Measurements from ENCODE around the gene C5orf22.
"Not testable (repeated sequence)": the region's sequence is repeated elsewhere in the genome, so short reads cannot be mapped to it uniquely, and the experiment has no call there.

C5orf22 gene

DNA sequence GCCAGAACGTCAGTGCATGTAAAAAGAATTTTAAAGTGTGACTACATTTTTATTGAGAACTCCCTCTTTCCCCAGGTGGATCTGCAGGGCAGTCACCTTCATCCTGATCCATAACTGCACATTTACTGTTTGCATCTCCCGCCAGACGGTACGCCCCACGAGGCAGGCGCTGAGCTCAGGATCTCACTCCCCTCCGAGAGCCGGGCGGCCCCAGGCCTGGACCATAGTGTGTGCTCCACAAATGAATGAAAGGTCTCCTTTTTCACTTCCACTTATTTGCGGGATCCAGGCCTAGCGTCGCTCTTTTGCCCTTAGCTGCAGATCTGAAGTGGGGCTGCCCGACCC, 586 bp upstream of the C5orf22 start:
- Mint-ChIP-seq H3K4me3 (peak overlapping the region; percentile 99), H3K36me3 (peaks cover 10% of the 10 kb centered on the region), H3K27me3 (no peaks in the 10 kb centered on the region), H3K9me3 (ENCODE audit: low read depth) (no peaks in the 10 kb centered on the region), H3K4me1 (ENCODE audit: low read depth) (peaks cover 61% of the 10 kb centered on the region), H3K27ac (peak overlapping the region; percentile 96)

DNA sequence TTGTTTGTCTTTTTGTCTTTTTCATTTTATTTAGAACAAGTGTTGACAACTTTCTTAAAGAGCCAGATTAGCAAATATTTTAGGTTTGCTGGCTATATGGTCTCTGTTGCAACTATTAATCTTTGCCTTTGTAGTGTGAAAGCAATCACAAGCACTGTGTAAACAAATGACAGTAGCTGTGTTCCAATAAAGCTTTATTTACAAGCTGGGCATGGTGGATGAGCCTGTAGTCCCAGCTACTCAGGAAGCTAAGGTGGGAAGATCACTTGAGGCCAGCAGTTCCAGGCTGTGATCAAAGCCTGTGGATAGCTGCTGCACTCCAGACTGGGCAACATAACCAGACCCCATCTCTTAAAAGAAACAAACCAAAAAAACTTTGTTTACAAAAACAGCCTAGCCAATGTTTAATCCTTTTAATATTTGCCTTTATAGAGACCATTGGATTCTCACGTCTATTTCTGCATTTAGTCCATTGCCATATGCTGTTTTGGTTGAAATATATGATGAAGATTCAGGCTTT, 2.5 kb downstream of the C5orf22 start:
- H3K36me3 Mint-ChIP-seq, result no peaks in the 10 kb centered on the region

DNA sequence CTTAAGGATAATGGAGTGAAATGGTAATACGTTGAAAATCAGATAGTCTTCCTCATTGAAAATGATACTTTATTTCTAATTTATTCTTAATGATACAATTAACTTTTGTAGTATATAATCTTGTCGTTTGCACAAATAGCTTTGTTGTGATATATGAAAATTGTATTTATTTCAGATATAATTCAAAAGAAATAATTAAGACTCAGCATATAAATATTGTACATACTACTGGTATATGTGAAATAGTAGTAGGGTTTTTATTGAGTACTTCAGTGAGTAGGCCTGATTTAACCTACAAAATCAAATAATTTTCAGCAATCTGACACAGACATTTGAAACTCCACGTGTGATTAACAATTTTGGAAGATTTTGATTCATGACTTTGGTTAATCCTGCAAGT, 4.8 kb downstream of the C5orf22 start:
- Mint-ChIP-seq H3K4me1 (ENCODE audit: low read depth) (peaks cover 34% of the 10 kb centered on the region), H3K27me3 (no peaks in the 10 kb centered on the region), H3K36me3 (no peaks in the 10 kb centered on the region), H3K4me3 (no peak overlapping the region), H3K9me3 (ENCODE audit: low read depth) (no peaks in the 10 kb centered on the region), H3K27ac (peak overlapping the region; percentile 58)

More for the DNA sequence above, 2.5 kb downstream of the C5orf22 start:
- peaks cover 57% of the 10 kb centered on the region for H3K4me1 Mint-ChIP-seq (ENCODE audit: low read depth)
- no peak overlapping the region for H3K27ac Mint-ChIP-seq
- H3K27me3 Mint-ChIP-seq, result no peaks in the 10 kb centered on the region
- no peaks in the 10 kb centered on the region for H3K9me3 Mint-ChIP-seq (ENCODE audit: low read depth)
- H3K4me3 Mint-ChIP-seq, result peak overlapping the region; percentile 12

DNA sequence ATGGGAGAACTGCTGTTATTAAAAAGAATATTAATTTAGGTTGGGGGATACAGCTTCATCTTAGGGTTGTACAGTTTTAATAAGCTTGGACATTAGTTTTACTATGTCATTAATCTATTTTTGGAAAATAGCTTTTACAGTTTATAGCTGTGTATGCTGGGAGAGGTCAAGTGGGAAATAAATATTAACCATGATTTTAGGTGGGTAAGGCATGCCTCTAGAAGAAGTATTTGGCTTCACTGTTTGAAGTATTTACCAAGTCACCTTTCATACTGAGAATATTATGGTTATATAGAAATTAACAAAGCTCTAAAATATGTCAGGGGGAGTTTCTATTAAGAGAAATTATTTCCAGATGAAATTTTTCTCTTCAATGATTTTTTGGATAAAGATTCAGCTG, 5.2 kb downstream of the C5orf22 start:
- H3K4me1 Mint-ChIP-seq (ENCODE audit: low read depth), result peaks cover 34% of the 10 kb centered on the region
- H3K4me3 Mint-ChIP-seq, result no peak overlapping the region
- H3K27ac Mint-ChIP-seq, result peak overlapping the region; percentile 58
- peaks cover under 1% of the 10 kb centered on the region for H3K36me3 Mint-ChIP-seq
- H3K27me3 Mint-ChIP-seq, result no peaks in the 10 kb centered on the region
- H3K9me3 Mint-ChIP-seq (ENCODE audit: low read depth), result no peaks in the 10 kb centered on the region

DNA sequence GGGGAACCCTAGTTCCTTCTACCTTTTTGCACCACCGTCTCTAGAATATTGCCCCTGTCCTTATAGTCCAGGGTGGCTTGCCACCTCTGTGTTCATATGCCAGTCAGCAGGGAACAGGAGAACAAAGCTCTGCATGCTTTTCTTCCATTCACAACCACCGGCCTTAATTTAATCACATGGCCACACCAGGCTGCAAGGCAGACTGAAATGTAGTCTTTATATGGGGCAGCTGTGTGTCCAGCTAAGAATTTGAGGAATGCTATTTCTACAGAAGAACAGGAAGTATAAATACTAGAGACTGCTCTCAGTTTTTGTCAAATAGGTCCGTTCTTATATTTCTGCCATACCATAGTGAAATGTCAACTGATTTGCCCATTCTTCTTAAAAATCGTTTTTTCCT, 5.8 kb downstream of the C5orf22 start:
- H3K27me3 Mint-ChIP-seq, result no peaks in the 10 kb centered on the region
- H3K4me1 Mint-ChIP-seq (ENCODE audit: low read depth), result peaks cover 36% of the 10 kb centered on the region
- H3K4me3 Mint-ChIP-seq, result no peak overlapping the region
- no peak overlapping the region for H3K27ac Mint-ChIP-seq
- peaks cover 4% of the 10 kb centered on the region for H3K36me3 Mint-ChIP-seq
- H3K9me3 Mint-ChIP-seq (ENCODE audit: low read depth), result no peaks in the 10 kb centered on the region

DNA sequence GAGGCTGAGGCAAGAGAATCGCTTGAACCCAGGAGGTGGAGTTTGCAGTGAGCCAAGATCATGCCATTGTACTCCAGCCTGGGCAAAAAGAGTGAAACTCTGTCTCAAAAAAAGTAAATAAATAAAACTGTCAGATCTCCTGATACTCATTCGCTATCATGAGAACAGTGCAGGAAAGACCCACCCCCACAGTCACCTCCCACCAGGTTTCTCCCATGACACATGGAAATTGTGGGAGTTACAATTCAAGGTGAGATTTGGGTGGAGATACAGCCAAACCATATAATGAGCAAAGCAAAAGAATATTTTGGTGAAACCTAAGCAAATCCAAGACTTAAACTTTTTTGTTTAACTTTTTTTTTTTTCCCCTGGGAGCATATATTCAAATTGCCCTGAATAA, 17.0 kb downstream of the C5orf22 start:
- H3K36me3 Mint-ChIP-seq, result peaks cover 34% of the 10 kb centered on the region
- not testable (repeated sequence) for H3K27ac Mint-ChIP-seq; H3K4me3 Mint-ChIP-seq; H3K4me1 Mint-ChIP-seq (ENCODE audit: low read depth); H3K27me3 Mint-ChIP-seq; H3K9me3 Mint-ChIP-seq (ENCODE audit: low read depth)

DNA sequence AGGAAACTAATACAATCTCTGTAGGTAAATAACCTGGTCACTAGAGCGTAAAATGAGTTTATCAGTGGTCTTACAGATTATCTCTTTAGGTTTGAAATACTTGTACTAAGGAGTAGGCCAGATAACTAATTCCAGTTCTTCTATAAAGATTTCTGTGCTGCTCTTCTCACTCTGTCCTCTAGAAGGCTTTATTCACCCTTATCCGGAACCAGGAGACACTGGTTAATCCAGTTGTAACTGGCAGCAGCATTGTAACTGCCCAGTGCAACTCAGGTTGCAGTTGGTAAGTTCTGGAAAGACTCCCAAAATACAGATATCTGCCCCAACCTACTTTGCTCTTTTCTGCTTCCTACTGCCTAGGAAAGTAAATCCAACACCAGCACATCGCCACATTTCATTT, 19.8 kb downstream of the C5orf22 start:
- H3K4me3 Mint-ChIP-seq, result no peak overlapping the region
- no peaks in the 10 kb centered on the region for H3K27me3 Mint-ChIP-seq
- peak overlapping the region; percentile 46 for H3K27ac Mint-ChIP-seq
- H3K4me1 Mint-ChIP-seq (ENCODE audit: low read depth), result peaks cover 7% of the 10 kb centered on the region
- H3K9me3 Mint-ChIP-seq (ENCODE audit: low read depth), result no peaks in the 10 kb centered on the region
- peaks cover 34% of the 10 kb centered on the region for H3K36me3 Mint-ChIP-seq

DNA sequence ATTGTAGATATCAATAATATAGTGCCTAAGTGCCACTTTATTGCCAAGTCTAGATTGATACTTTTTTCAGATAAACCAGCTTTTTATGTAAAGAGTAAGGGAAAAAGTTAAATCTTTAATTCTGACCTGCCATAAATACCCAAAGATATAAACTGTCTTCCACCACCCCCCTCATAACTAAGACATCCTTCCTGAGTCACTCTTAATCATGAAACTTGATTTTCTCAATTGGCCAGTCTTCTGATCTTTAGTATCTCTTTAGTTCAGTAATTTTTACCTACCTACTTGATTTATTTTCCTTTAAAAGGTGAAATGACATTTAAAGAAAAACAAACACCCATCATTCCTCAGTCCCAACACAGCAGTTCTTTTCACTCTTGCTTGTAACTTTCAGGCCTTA, 21.8 kb downstream of the C5orf22 start:
- Mint-ChIP-seq H3K27me3 (no peaks in the 10 kb centered on the region), H3K4me3 (no peak overlapping the region), H3K4me1 (ENCODE audit: low read depth) (peaks cover 5% of the 10 kb centered on the region), H3K9me3 (ENCODE audit: low read depth) (no peaks in the 10 kb centered on the region), H3K27ac (no peak overlapping the region), H3K36me3 (peaks cover 23% of the 10 kb centered on the region)

DNA sequence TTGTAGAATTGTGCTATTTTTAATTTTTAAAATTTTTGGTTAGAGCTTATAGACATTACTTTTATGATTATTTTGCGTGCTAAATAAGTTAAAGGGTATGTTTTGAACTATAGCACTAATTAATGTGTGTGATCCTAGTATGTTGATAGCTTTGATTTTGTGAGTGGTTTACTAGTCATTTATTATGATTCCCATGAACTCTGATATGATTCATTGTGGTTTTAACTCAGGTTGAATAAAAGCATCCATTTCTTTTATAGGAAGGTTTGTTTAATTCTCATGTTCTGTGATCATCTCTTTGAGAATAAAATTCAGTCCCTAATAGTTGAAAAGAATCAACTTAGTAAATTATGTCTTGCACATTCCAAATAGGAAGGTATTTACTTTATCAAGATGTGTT, 22.5 kb downstream of the C5orf22 start:
- Mint-ChIP-seq H3K4me3 (no peak overlapping the region), H3K9me3 (ENCODE audit: low read depth) (no peaks in the 10 kb centered on the region), H3K36me3 (peaks cover 23% of the 10 kb centered on the region), H3K4me1 (ENCODE audit: low read depth) (peaks cover 3% of the 10 kb centered on the region), H3K27me3 (no peaks in the 10 kb centered on the region), H3K27ac (no peak overlapping the region)

DNA sequence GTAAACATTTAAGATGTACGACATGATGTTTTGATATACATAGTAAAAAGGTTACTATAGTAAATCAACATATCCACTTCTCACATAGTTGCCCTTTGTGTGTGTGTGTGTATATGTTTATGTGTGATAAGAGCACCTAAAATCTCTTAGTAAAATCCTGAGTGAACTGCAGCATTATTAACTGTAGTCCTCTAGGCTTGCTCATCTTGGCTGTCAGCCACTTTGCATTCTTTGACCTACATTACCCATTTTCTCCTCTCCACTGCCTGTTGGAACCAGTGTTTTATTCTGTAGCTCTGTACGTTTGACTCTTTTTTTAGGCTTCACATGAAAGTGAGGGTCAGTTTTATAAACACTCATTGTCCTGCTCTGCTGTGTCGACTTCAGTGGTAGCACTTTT, 24.4 kb downstream of the C5orf22 start:
- Mint-ChIP-seq H3K36me3 (peaks cover 21% of the 10 kb centered on the region), H3K27ac (no peak overlapping the region), H3K9me3 (ENCODE audit: low read depth) (no peaks in the 10 kb centered on the region), H3K4me3 (no peak overlapping the region), H3K27me3 (no peaks in the 10 kb centered on the region), H3K4me1 (ENCODE audit: low read depth) (peaks cover 3% of the 10 kb centered on the region)

DNA sequence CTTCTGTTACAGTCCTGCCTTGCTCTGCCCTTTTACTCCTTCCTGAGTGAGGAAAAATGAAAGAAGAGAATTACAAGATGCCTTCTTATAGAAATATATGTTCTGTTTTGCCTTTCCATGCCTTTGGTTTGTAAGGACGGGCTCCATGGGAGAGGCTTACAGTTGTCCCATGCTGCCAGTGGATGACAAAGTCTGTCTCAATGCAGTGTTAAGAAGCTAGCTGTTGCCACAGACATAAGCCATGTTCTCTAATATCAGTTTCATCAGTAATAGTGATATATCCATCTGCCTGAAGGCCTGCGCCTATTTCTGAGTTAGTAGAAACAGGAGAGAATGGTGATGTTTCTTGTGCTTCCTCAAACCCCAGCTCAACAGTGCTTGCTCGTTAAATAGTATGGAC, 27.8 kb downstream of the C5orf22 start:
- Mint-ChIP-seq H3K27me3 (peaks cover 1% of the 10 kb centered on the region), H3K4me1 (ENCODE audit: low read depth) (peaks cover 1% of the 10 kb centered on the region), H3K9me3 (ENCODE audit: low read depth) (peaks cover 1% of the 10 kb centered on the region), H3K27ac (no peak overlapping the region), H3K4me3 (no peak overlapping the region), H3K36me3 (peaks cover 15% of the 10 kb centered on the region)

DNA sequence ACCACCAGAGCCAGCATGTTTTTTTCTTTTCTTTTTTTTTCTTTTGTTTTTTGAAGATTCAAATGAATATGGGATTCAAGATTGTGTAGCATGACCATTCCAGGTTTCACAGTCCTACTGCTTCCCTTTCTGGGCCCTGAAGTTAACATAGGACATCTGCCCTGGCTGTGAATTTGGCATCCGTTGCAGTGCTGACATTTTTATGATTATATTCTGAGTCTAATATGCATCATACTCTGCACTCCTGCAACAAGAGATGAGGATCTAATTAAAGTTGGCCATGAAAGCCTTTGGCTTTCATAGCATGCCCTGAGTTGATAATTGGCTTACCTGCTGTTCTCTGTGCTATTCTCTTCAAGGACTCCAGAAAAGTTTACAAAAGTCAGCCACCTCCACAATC, 29.8 kb downstream of the C5orf22 start:
- no peak overlapping the region for H3K27ac Mint-ChIP-seq
- peaks cover 5% of the 10 kb centered on the region for H3K9me3 Mint-ChIP-seq (ENCODE audit: low read depth)
- peaks cover 3% of the 10 kb centered on the region for H3K27me3 Mint-ChIP-seq
- no peak overlapping the region for H3K4me3 Mint-ChIP-seq
- H3K4me1 Mint-ChIP-seq (ENCODE audit: low read depth), result peaks cover 1% of the 10 kb centered on the region
- peaks cover 16% of the 10 kb centered on the region for H3K36me3 Mint-ChIP-seq

DNA sequence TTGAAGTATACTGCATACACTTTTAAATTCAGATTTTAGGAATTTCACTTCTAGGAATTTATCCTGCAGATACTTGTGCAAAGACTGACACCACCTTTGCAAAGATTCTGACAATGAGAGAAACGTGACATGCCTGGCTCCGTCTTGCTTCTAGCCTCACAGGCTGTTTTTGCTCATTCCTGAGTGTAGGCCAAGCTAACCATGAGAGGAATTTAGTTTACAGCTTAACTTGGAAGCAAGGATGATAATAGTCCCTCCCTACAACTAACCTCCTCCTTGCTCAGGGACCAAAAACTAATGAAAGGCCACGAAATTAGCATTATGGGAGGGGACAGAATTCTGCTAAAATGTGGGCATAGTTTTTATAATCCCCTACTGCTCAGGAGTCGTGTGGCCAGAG, 31.1 kb downstream of the C5orf22 start:
- H3K27me3 Mint-ChIP-seq, result peaks cover 3% of the 10 kb centered on the region
- H3K36me3 Mint-ChIP-seq, result peaks cover 16% of the 10 kb centered on the region
- no peaks in the 10 kb centered on the region for H3K4me1 Mint-ChIP-seq (ENCODE audit: low read depth)
- H3K4me3 Mint-ChIP-seq, result no peak overlapping the region
- no peak overlapping the region for H3K27ac Mint-ChIP-seq
- peaks cover 5% of the 10 kb centered on the region for H3K9me3 Mint-ChIP-seq (ENCODE audit: low read depth)

DNA sequence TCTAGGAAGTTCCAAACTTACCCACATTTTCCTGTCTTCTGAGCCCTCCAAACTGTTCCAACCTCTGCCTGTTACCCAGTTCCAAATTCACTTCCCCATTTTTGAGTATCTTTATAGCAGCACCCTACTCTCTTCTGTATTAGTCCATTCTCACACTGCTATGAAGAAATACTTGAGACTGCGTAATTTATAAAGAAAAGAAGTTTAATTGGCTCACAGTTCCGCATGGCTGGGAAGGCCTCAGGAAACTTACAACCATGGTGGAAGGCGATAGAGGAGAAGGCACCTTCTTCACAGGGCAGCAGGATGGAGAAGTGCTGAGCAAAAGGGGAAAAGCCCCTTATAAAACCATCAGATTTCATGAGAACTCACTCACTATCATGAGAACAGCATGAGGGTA, 34.3 kb downstream of the C5orf22 start:
- not testable (repeated sequence) for H3K27ac Mint-ChIP-seq; H3K4me1 Mint-ChIP-seq (ENCODE audit: low read depth); H3K9me3 Mint-ChIP-seq (ENCODE audit: low read depth); H3K27me3 Mint-ChIP-seq; H3K4me3 Mint-ChIP-seq
- H3K36me3 Mint-ChIP-seq, result peaks cover 16% of the 10 kb centered on the region

DNA sequence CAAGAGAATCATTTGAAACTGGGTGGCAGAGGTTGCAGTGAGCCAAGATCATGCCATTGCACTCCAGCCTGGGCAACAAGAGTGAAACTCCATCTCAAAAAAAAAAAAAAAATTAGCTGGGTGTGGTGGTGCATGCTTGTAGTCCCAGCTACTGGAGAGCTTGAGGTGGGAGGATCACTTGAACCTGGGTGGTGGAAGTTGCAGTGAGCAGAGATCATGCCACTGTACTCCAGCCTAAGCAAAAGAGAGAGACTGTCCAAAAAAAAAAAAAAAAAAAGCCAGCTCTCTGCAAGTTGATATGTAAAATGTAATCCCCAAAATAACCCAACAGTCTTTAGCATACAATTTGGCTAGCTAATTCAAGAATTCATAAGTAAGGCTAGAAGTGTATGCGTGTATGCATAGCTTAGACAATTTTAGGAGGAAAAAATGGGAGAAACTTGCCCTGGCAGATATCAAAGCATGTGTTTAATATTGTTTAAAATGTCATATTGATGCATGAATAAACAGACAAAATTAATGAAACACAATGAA, 36.3 kb downstream of the C5orf22 start:
- H3K36me3 Mint-ChIP-seq, result peaks cover 13% of the 10 kb centered on the region
- H3K9me3 Mint-ChIP-seq (ENCODE audit: low read depth), result peaks cover 5% of the 10 kb centered on the region
- no peak overlapping the region for H3K4me3 Mint-ChIP-seq
- H3K27me3 Mint-ChIP-seq, result peaks cover 7% of the 10 kb centered on the region
- no peak overlapping the region for H3K27ac Mint-ChIP-seq
- no peaks in the 10 kb centered on the region for H3K4me1 Mint-ChIP-seq (ENCODE audit: low read depth)

DNA sequence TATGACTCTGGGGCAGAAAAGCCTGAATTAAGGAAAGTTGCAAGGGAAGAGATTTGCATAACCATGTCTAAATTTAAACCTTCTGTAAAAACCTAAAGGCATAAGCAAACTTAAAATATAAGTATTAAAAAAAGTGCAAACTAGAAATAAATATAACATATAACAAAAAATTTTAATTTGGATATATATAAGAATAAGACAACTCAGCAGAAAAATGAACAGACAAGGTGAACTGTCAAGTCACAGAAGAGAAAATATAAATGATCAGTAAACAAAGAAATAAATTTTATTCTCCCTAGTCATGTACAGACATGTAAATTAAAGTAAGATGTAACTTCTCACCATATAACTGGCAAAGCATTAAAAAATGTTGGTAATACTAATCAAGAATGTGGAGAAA, 37.0 kb downstream of the C5orf22 start:
- peaks cover 5% of the 10 kb centered on the region for H3K9me3 Mint-ChIP-seq (ENCODE audit: low read depth)
- H3K4me1 Mint-ChIP-seq (ENCODE audit: low read depth), result no peaks in the 10 kb centered on the region
- H3K27me3 Mint-ChIP-seq, result peaks cover 7% of the 10 kb centered on the region
- no peak overlapping the region for H3K27ac Mint-ChIP-seq
- H3K36me3 Mint-ChIP-seq, result peaks cover 12% of the 10 kb centered on the region
- no peak overlapping the region for H3K4me3 Mint-ChIP-seq
